ENCODE results near the gene DRD4. TPM values are rescaled to one million over a fixed set of nuclear protein-coding genes. Genes with fewer than 3 reads are reported as not detected.

The DRD4 gene
- total RNA-seq, 2 donors from 2014 or later, result 0.68 TPM

- 55% methylated on average over 15 of the region's 15 CpGs for WGBS
- Histone ChIP-seq H3K4me1 (replicated peaks) (no peaks in the 10 kb centered on the region), H3K4me3 (no peak overlapping the region), H3K36me3 (no peaks in the 10 kb centered on the region), H3K27me3 (replicated peaks; ENCODE audit: insufficient read depth) (no peaks in the 10 kb centered on the region), H3K9me3 (no peaks in the 10 kb centered on the region), H3K27ac (no peak overlapping the region)
- DNase-seq (ENCODE audit: low spot score), result no peak
- intact Hi-C loops (cut with DNase I), result loop anchor here (2.0 to 10.0 kb wide), 2 partner anchors 62 to 122 kb away; no protein-coding TSS in a partner anchor
- TF ChIP-seq CTCF (IDR thresholded peaks at IDR 0.05), result peak; percentile 33 to 82 (median 74)
- no peak for TF ChIP-seq POLR2AphosphoS5 (IDR thresholded peaks at IDR 0.05)
Observed at GRCh38 chr11:662689-663274, 25.7 kb downstream of the DRD4 start.

GRCh38 chr11:665062-665703 lies 28.1 kb downstream of the DRD4 start:
- Histone ChIP-seq H3K4me1 (replicated peaks) (no peaks in the 10 kb centered on the region), H3K27ac (peak overlapping the region; percentile 73 to 79), H3K4me3 (no peak overlapping the region), H3K36me3 (no peaks in the 10 kb centered on the region), H3K9me3 (no peaks in the 10 kb centered on the region), H3K27me3 (replicated peaks; ENCODE audit: insufficient read depth) (no peaks in the 10 kb centered on the region)
- WGBS, result 28% methylated on average over 13 of the region's 15 CpGs
- TF ChIP-seq CTCF (IDR thresholded peaks at IDR 0.05) (no peak), POLR2A (IDR thresholded peaks at IDR 0.05) (no peak), POLR2AphosphoS5 (IDR thresholded peaks at IDR 0.05) (no peak)
- intact Hi-C loops (cut with DNase I), result loop anchor here (10.0 kb wide), 1 partner anchor 120 kb away; no protein-coding TSS in a partner anchor
- DNase-seq (ENCODE audit: low spot score), result no peak

GRCh38 chr11:665704-666281 lies 28.7 kb downstream of the DRD4 start:
- peak; percentile 79 for DNase-seq (ENCODE audit: low spot score)
- Histone ChIP-seq H3K4me3 (no peak overlapping the region), H3K27me3 (replicated peaks; ENCODE audit: insufficient read depth) (no peaks in the 10 kb centered on the region), H3K27ac (peak overlapping the region; percentile 73 to 79), H3K9me3 (no peaks in the 10 kb centered on the region), H3K4me1 (replicated peaks) (no peaks in the 10 kb centered on the region), H3K36me3 (no peaks in the 10 kb centered on the region)
- WGBS, result 28% methylated on average over 11 of the region's 11 CpGs
- intact Hi-C loops (cut with DNase I), result loop anchor here (10.0 kb wide), 1 partner anchor 119 kb away; no protein-coding TSS in a partner anchor
- TF ChIP-seq POLR2AphosphoS5 (IDR thresholded peaks at IDR 0.05), result peak; percentile 88
- no peak for TF ChIP-seq POLR2A (IDR thresholded peaks at IDR 0.05)
- TF ChIP-seq CTCF (IDR thresholded peaks at IDR 0.05), result peak in 1 of 4 experiments; percentile 5

- Histone ChIP-seq H3K27ac (no peak overlapping the region), H3K27me3 (replicated peaks; ENCODE audit: insufficient read depth) (no peaks in the 10 kb centered on the region), H3K4me3 (no peak overlapping the region), H3K9me3 (no peaks in the 10 kb centered on the region), H3K36me3 (peaks cover 5 to 14% of the 10 kb centered on the region in 2 donors), H3K4me1 (replicated peaks) (no peaks in the 10 kb centered on the region)
- WGBS, result 90% methylated on average over 8 of the region's 8 CpGs
- intact Hi-C loops (cut with DNase I), result no loop called here
- DNase-seq (ENCODE audit: low spot score), result no peak
- TF ChIP-seq POLR2A (IDR thresholded peaks at IDR 0.05), result no peak
- no peak for TF ChIP-seq POLR2AphosphoS5 (IDR thresholded peaks at IDR 0.05)
- TF ChIP-seq CTCF (IDR thresholded peaks at IDR 0.05), result no peak
Observed at GRCh38 chr11:673866-674265, 36.8 kb downstream of the DRD4 start.

Measured in prostate gland (tissue), 2 donors.